Measurements from ENCODE around the gene LRBA.

GRCh38 chr4:150546286-150546685 lies 468.8 kb downstream of the LRBA start:
- TF ChIP-seq POLR2AphosphoS5 (IDR thresholded peaks at IDR 0.05; ENCODE audit: low read depth, low read length) (no peak), POLR2A (IDR thresholded peaks at IDR 0.05; ENCODE audit: low read depth, low read length) (no peak)

Data from GM12892 (cell line).